ENCODE data around the gene ETFDH.

Gene ETFDH

DNA sequence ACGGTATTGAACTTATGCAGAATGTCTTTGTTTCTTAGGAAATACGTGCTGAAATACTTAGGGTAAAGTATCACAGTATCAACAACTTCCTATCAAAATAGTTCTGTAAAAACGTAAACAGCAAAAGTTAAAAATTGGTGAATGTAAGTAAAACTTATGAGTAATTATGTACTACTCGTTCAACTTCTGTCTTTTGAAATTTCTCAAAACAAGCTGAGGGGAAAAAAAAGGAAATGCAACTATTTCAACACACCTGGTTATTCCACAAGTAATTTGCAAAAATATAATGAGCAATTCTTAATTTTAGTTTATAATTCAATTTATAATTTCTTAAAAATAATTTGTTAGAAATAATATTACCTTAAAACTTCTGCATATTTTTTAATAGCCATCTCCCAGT is 42.8 kb downstream of the ETFDH start:
- TF ChIP-seq GABPA (IDR thresholded peaks at IDR 0.05; ENCODE audit: low read depth) (no peak), SPI1 (IDR thresholded peaks at IDR 0.05; ENCODE audit: borderline replicate concordance, low read depth) (peak; percentile 76)
- no peak for DNase-seq (ENCODE audit: low read depth in 1 of 2, low spot score in 1 of 2)

DNA sequence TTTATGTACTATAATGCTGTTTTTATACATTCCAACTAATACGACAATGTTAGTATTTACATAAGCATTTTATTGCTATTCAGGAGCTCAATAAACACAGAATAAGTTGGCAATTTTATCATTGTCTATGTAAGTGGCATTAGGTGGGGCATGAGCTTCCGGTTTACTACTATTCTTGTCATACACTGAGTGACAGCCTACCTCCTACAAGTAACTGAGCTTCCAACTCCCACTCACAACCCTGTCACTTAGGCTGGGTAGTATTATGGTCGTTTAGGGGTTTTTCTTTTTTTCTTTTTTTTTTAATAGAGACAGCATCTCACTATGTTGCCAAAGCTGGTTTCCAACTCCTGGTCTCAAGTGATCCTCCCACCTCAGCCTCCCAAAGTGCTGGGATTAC is 43.7 kb downstream of the ETFDH start:
- TF ChIP-seq, protein P1, sequence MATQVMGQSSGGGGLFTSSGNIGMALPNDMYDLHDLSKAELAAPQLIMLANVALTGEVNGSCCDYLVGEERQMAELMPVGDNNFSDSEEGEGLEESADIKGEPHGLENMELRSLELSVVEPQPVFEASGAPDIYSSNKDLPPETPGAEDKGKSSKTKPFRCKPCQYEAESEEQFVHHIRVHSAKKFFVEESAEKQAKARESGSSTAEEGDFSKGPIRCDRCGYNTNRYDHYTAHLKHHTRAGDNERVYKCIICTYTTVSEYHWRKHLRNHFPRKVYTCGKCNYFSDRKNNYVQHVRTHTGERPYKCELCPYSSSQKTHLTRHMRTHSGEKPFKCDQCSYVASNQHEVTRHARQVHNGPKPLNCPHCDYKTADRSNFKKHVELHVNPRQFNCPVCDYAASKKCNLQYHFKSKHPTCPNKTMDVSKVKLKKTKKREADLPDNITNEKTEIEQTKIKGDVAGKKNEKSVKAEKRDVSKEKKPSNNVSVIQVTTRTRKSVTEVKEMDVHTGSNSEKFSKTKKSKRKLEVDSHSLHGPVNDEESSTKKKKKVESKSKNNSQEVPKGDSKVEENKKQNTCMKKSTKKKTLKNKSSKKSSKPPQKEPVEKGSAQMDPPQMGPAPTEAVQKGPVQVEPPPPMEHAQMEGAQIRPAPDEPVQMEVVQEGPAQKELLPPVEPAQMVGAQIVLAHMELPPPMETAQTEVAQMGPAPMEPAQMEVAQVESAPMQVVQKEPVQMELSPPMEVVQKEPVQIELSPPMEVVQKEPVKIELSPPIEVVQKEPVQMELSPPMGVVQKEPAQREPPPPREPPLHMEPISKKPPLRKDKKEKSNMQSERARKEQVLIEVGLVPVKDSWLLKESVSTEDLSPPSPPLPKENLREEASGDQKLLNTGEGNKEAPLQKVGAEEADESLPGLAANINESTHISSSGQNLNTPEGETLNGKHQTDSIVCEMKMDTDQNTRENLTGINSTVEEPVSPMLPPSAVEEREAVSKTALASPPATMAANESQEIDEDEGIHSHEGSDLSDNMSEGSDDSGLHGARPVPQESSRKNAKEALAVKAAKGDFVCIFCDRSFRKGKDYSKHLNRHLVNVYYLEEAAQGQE (IDR thresholded peaks at IDR 0.05; ENCODE audit: insufficient replicate concordance, low read depth), result no peak
- no peak for TF ChIP-seq GABPA (IDR thresholded peaks at IDR 0.05; ENCODE audit: low read depth)
- no peak for TF ChIP-seq CTCF (IDR thresholded peaks at IDR 0.05; ENCODE audit: insufficient read depth, low read length)
- TF ChIP-seq SPI1 (IDR thresholded peaks at IDR 0.05; ENCODE audit: borderline replicate concordance, low read depth), result no peak
- TF ChIP-seq POLR2AphosphoS5 (IDR thresholded peaks at IDR 0.05; ENCODE audit: low read depth), result no peak
- no peaks in the 10 kb centered on the region for H3K27me3 ChIP-seq (ENCODE audit: insufficient read depth, poor library complexity, severe bottlenecking)
- no peak for DNase-seq (ENCODE audit: low read depth in 1 of 2, low spot score in 1 of 2)
- H3K27ac ChIP-seq (replicated peaks), result no peak overlapping the region
- no peak overlapping the region for H3K4me3 ChIP-seq (replicated peaks; ENCODE audit: insufficient read depth, low read length)

More for the DNA sequence above, 42.8 kb downstream of the ETFDH start:
- Histone ChIP-seq H3K27me3 (ENCODE audit: insufficient read depth, poor library complexity, severe bottlenecking) (no peaks in the 10 kb centered on the region), H3K4me3 (replicated peaks; ENCODE audit: insufficient read depth, low read length) (no peak overlapping the region), H3K27ac (replicated peaks) (peak overlapping the region; percentile 29; the same call in 1 of the 2 replicates)

- Histone ChIP-seq H3K27me3 (ENCODE audit: insufficient read depth, poor library complexity, severe bottlenecking) (no peaks in the 10 kb centered on the region), H3K27ac (replicated peaks) (no peak overlapping the region; the same call in 1 of the 2 replicates), H3K4me3 (replicated peaks; ENCODE audit: insufficient read depth, low read length) (no peak overlapping the region)
- DNase-seq (ENCODE audit: low read depth in 1 of 2, low spot score in 1 of 2), result no peak
- TF ChIP-seq GABPA (IDR thresholded peaks at IDR 0.05; ENCODE audit: low read depth), result no peak
These were observed 49.6 kb downstream of the ETFDH start for GRCh38 chr4:158721680-158722079.

- TF ChIP-seq SPI1 (IDR thresholded peaks at IDR 0.05; ENCODE audit: borderline replicate concordance, low read depth) (no peak), POLR2AphosphoS5 (IDR thresholded peaks at IDR 0.05; ENCODE audit: low read depth) (no peak), GABPA (IDR thresholded peaks at IDR 0.05; ENCODE audit: low read depth) (no peak), CTCF (IDR thresholded peaks at IDR 0.05; ENCODE audit: insufficient read depth, low read length) (no peak)
- TF ChIP-seq, protein P1 (IDR thresholded peaks at IDR 0.05; ENCODE audit: insufficient replicate concordance, low read depth), result no peak
- DNase-seq (ENCODE audit: low read depth in 1 of 2, low spot score in 1 of 2), result peak; percentile 5 to 31
- peak overlapping the region; percentile 85 for H3K27ac ChIP-seq (replicated peaks)
- no peaks in the 10 kb centered on the region for H3K27me3 ChIP-seq (ENCODE audit: insufficient read depth, poor library complexity, severe bottlenecking)
- peak overlapping the region; percentile 69 for H3K4me3 ChIP-seq (replicated peaks; ENCODE audit: insufficient read depth, low read length)
These were observed 50.3 kb downstream of the ETFDH start for GRCh38 chr4:158722291-158722916.
